Activated CD4-positive, alpha-beta T cell treated with anti-CD3 and anti-CD28 coated beads for 36 hours (primary cell): ENCODE results near the gene PTGR2. TPM values are rescaled to one million over a fixed set of nuclear protein-coding genes. Genes with fewer than 3 reads are reported as not detected.
A peak's percentile ranks its signal among the peaks of the same experiment; 100 is the strongest.
"Not testable (repeated sequence)": the region's sequence is repeated elsewhere in the genome, so short reads cannot be mapped to it uniquely, and the experiment has no call there.

Source experiments
- ATAC-seq: fragments of 200-7000 bp; cut with Tn5 transposase; one replicate; pipeline ENCODE4 v1.10.0; 2021; ENCODE audit warnings: mild to moderate bottlenecking, moderate library complexity
- CTCF ChIA-PET: fragments of 350-600 bp; sonication (Branson Sonifier 250); formaldehyde crosslinking; loops from one replicate; lab custom pipeline; 2021; ENCODE audit warnings: antibody characterized with exemption; lab: Charles Lee
- POLR2A ChIA-PET: fragments of 350-600 bp; sonication (Branson Sonifier 250); formaldehyde crosslinking; loops from one replicate; lab custom pipeline; 2021; ENCODE audit warnings: antibody characterized with exemption, inconsistent platforms; lab: Charles Lee
- DNase-seq: peaks from one replicate; pipeline ENCODE4 v3.0.0-alpha.2; 2020
- H3K27ac Mint-ChIP-seq: one replicate; pipeline ENCODE4 v1.8.0; 2021; ENCODE audit warnings: mixed read lengths
- H3K27me3 Mint-ChIP-seq: one replicate; pipeline ENCODE4 v1.8.0; 2021; ENCODE audit warnings: mixed read lengths
- H3K36me3 Mint-ChIP-seq: one replicate; pipeline ENCODE4 v1.8.0; 2021; ENCODE audit warnings: low read depth, mixed read lengths
- H3K4me1 Mint-ChIP-seq: one replicate; pipeline ENCODE4 v1.8.0; 2021; ENCODE audit warnings: mixed read lengths
- H3K4me3 Mint-ChIP-seq: one replicate; pipeline ENCODE4 v1.8.0; 2021; ENCODE audit warnings: mild to moderate bottlenecking, moderate library complexity, mixed read lengths
- H3K9me3 Mint-ChIP-seq: one replicate; pipeline ENCODE4 v1.8.0; 2021; ENCODE audit warnings: low read depth, mixed read lengths
- intact Hi-C, 2 experiments: fragments of 100-400 bp; cut with DNase I in 1 of 2; cut with micrococcal nuclease in 1 of 2; formaldehyde crosslinking; loops; one replicate each; pipeline versions ENCODE4 v1.14.2 to v1.15.1; 2022 to 2024; cut with DNase I, micrococcal nuclease
- total RNA-seq, 2 experiments: library from RNA; stranded (reverse); gene quantifications; one replicate each; pipeline ENCODE4 v1.2.3, GENCODE V29; 2021

Gene PTGR2
- total RNA-seq, 2 experiments from 2014 or later = 12.6 to 14.3 TPM

GRCh38 chr14:73886449-73887317 is 35.1 kb downstream of the PTGR2 start, which contains the start of gene ZNF410:
Gene ZNF410, plus strand, starts transcription at chr14:73886859. Its CDS starts 5,317 bp downstream, at chr14:73892176.
- intact Hi-C loops = loop anchor here (1.0 to 5.0 kb wide), 21 partner anchors 34 to 959 kb away; partner anchors contain the start of genes BBOF1 (in 2 of the 2), COQ6 (in 2 of the 2), ENTPD5 (in 2 of the 2) and FAM161B (in 2 of the 2)
- Mint-ChIP-seq H3K27me3 (no peaks in the 10 kb centered on the region), H3K4me1 (peaks cover 43% of the 10 kb centered on the region), H3K27ac (peak within 1 kb of the TSS; percentile 99), H3K9me3 (no peaks in the 10 kb centered on the region), H3K36me3 (peaks cover 24% of the 10 kb centered on the region), H3K4me3 (peak within 1 kb of the TSS; percentile 80)
- ATAC-seq (peak; percentile 100), DNase-seq (peak; percentile 97)
- CTCF ChIA-PET = interaction anchor here (0.6 to 2.5 kb wide), 6 partner anchors 35 to 170 kb away, joined by 3 to 14 read pairs (median 4); partner anchors contain the start of gene PTGR2
- POLR2A ChIA-PET = interaction anchor here (0.6 to 1.9 kb wide), 6 partner anchors 9 to 419 kb away, joined by 3 to 10 read pairs (median 4); partner anchors contain the start of gene PTGR2

GRCh38 chr14:73887318-73887616 is 35.6 kb downstream of the PTGR2 start:
- no peak for DNase-seq
- no peaks in the 10 kb centered on the region for H3K27me3 Mint-ChIP-seq
- H3K9me3 Mint-ChIP-seq = no peaks in the 10 kb centered on the region
- peak overlapping the region; percentile 99 for H3K27ac Mint-ChIP-seq
- no peak for ATAC-seq
- peak overlapping the region; percentile 80 for H3K4me3 Mint-ChIP-seq
- POLR2A ChIA-PET = interaction anchor here (1.1 to 1.9 kb wide), 4 partner anchors 9 to 420 kb away, joined by 3 to 8 read pairs (median 4); partner anchors contain the start of gene PTGR2
- CTCF ChIA-PET = interaction anchor here (0.6 to 2.5 kb wide), 5 partner anchors 61 to 171 kb away, joined by 3 to 14 read pairs (median 4); no protein-coding TSS in a partner anchor
- intact Hi-C loops = loop anchor here (2.0 to 5.0 kb wide), 8 partner anchors 56 to 960 kb away; partner anchors contain the start of genes ABCD4 (in 1 of the 2), BBOF1 (in 1 of the 2), DCAF4 (in 1 of the 2) and ENTPD5 (in 1 of the 2)
- peaks cover 28% of the 10 kb centered on the region for H3K36me3 Mint-ChIP-seq
- H3K4me1 Mint-ChIP-seq = peaks cover 47% of the 10 kb centered on the region

GRCh38 chr14:73887694-73888459 is 36.2 kb downstream of the PTGR2 start:
- no peak for DNase-seq
- ATAC-seq = no peak
- Mint-ChIP-seq H3K9me3 (no peaks in the 10 kb centered on the region), H3K27me3 (no peaks in the 10 kb centered on the region), H3K4me1 (peaks cover 47% of the 10 kb centered on the region), H3K27ac (peak overlapping the region; percentile 99), H3K36me3 (peaks cover 28% of the 10 kb centered on the region), H3K4me3 (peak overlapping the region; percentile 80)
- ChIA-PET CTCF (interaction anchor here (0.6 to 2.5 kb wide), 7 partner anchors 35 to 902 kb away, joined by 3 to 14 read pairs (median 3); no protein-coding TSS in a partner anchor), POLR2A (interaction anchor here (1.2 to 1.9 kb wide), 2 partner anchors 36 to 130 kb away, joined by 4 to 8 read pairs; partner anchors contain the start of gene PTGR2)
- intact Hi-C loops = loop anchor here (2.0 to 5.0 kb wide), 8 partner anchors 57 to 961 kb away; partner anchors contain the start of genes ABCD4 (in 1 of the 2), BBOF1 (in 1 of the 2), DCAF4 (in 1 of the 2) and ENTPD5 (in 1 of the 2)

GRCh38 chr14:73888460-73888725 is 36.8 kb downstream of the PTGR2 start:
- POLR2A ChIA-PET = interaction anchor here (1.2 kb wide), 1 partner anchor 37 kb away, joined by 4 read pairs; the partner anchor contains the start of gene PTGR2
- CTCF ChIA-PET = interaction anchor here (0.6 to 1.0 kb wide), 5 partner anchors 35 to 903 kb away, joined by 3 to 4 read pairs (median 3); no protein-coding TSS in a partner anchor
- H3K36me3 Mint-ChIP-seq = peaks cover 28% of the 10 kb centered on the region
- peak overlapping the region; percentile 99 for H3K27ac Mint-ChIP-seq
- ATAC-seq (no peak), DNase-seq (no peak)
- peaks cover 47% of the 10 kb centered on the region for H3K4me1 Mint-ChIP-seq
- H3K4me3 Mint-ChIP-seq = peak overlapping the region; percentile 80
- no peaks in the 10 kb centered on the region for H3K27me3 Mint-ChIP-seq
- intact Hi-C loops = loop anchor here (5.0 kb wide), 5 partner anchors 146 to 961 kb away; partner anchors contain the start of genes ABCD4 (in 1 of the 2), DCAF4 (in 1 of the 2), PNMA1 (in 1 of the 2) and RIOX1 (in 1 of the 2)
- H3K9me3 Mint-ChIP-seq = no peaks in the 10 kb centered on the region

- H3K27ac Mint-ChIP-seq = peak overlapping the region; percentile 99
- H3K4me3 Mint-ChIP-seq = peak overlapping the region; percentile 80
- no peaks in the 10 kb centered on the region for H3K27me3 Mint-ChIP-seq
- ATAC-seq (no peak), DNase-seq (no peak)
- peaks cover 47% of the 10 kb centered on the region for H3K4me1 Mint-ChIP-seq
- no peaks in the 10 kb centered on the region for H3K9me3 Mint-ChIP-seq
- H3K36me3 Mint-ChIP-seq = peaks cover 32% of the 10 kb centered on the region
- CTCF ChIA-PET = no interaction called here
- intact Hi-C loops = loop anchor here (5.0 kb wide), 5 partner anchors 147 to 962 kb away; partner anchors contain the start of genes ABCD4 (in 1 of the 2), DCAF4 (in 1 of the 2), PNMA1 (in 1 of the 2) and RIOX1 (in 1 of the 2)
- POLR2A ChIA-PET = interaction anchor here (0.6 kb wide), 1 partner anchor 41 kb away, joined by 3 read pairs; no protein-coding TSS in a partner anchor
Observed at GRCh38 chr14:73888971-73889370, 37.3 kb downstream of the PTGR2 start.

- ATAC-seq (no peak), DNase-seq (no peak)
- intact Hi-C loops = loop anchor here (5.0 kb wide), 5 partner anchors 147 to 962 kb away; partner anchors contain the start of genes ABCD4 (in 1 of the 2), DCAF4 (in 1 of the 2), PNMA1 (in 1 of the 2) and RIOX1 (in 1 of the 2)
- Mint-ChIP-seq H3K36me3 (peaks cover 34% of the 10 kb centered on the region), H3K9me3 (no peaks in the 10 kb centered on the region), H3K4me3 (peak overlapping the region; percentile 80), H3K27me3 (no peaks in the 10 kb centered on the region), H3K4me1 (peaks cover 47% of the 10 kb centered on the region), H3K27ac (peak overlapping the region; percentile 74)
- ChIA-PET CTCF (interaction anchor here (0.6 kb wide), 1 partner anchor 23 kb away, joined by 3 read pairs; no protein-coding TSS in a partner anchor), POLR2A (interaction anchor here (0.6 kb wide), 1 partner anchor 41 kb away, joined by 3 read pairs; no protein-coding TSS in a partner anchor)
Observed at GRCh38 chr14:73889376-73889775, 37.7 kb downstream of the PTGR2 start.

GRCh38 chr14:73894180-73894687 is 42.6 kb downstream of the PTGR2 start:
- peaks cover 28% of the 10 kb centered on the region for H3K4me1 Mint-ChIP-seq
- H3K36me3 Mint-ChIP-seq = peaks cover 43% of the 10 kb centered on the region
- H3K9me3 Mint-ChIP-seq, intact Hi-C loops, H3K27me3 Mint-ChIP-seq, POLR2A ChIA-PET, H3K4me3 Mint-ChIP-seq, DNase-seq, ATAC-seq: not testable (repeated sequence)
- peak overlapping the region; percentile 5 for H3K27ac Mint-ChIP-seq
- CTCF ChIA-PET = interaction anchor here (1.1 to 1.2 kb wide), 2 partner anchors 150 to 323 kb away, joined by 3 to 4 read pairs; no protein-coding TSS in a partner anchor

- ATAC-seq = no peak
- DNase-seq = no peak
- intact Hi-C loops = no loop called here
- CTCF ChIA-PET = interaction anchor here (0.6 to 1.4 kb wide), 4 partner anchors 10 to 871 kb away, joined by 3 to 4 read pairs (median 3); no protein-coding TSS in a partner anchor
- H3K9me3 Mint-ChIP-seq = no peaks in the 10 kb centered on the region
- peak overlapping the region; percentile 58 for H3K27ac Mint-ChIP-seq
- peaks cover 45% of the 10 kb centered on the region for H3K36me3 Mint-ChIP-seq
- H3K4me3 Mint-ChIP-seq = no peak overlapping the region
- peaks cover 15% of the 10 kb centered on the region for H3K4me1 Mint-ChIP-seq
- H3K27me3 Mint-ChIP-seq = no peaks in the 10 kb centered on the region
- POLR2A ChIA-PET = interaction anchor here (0.6 to 1.4 kb wide), 2 partner anchors 9 to 113 kb away, joined by 3 read pairs; partner anchors contain the start of gene ZNF410
Observed at GRCh38 chr14:73895939-73896338, 44.3 kb downstream of the PTGR2 start.

GRCh38 chr14:73896521-73896920 is 44.9 kb downstream of the PTGR2 start:
- no peaks in the 10 kb centered on the region for H3K27me3 Mint-ChIP-seq
- ChIA-PET POLR2A (interaction anchor here (0.6 to 1.4 kb wide), 2 partner anchors 10 to 112 kb away, joined by 3 read pairs; partner anchors contain the start of gene ZNF410), CTCF (interaction anchor here (0.6 to 1.4 kb wide), 4 partner anchors 9 to 870 kb away, joined by 3 to 4 read pairs (median 3); no protein-coding TSS in a partner anchor)
- peaks cover 15% of the 10 kb centered on the region for H3K4me1 Mint-ChIP-seq
- ATAC-seq = no peak
- H3K9me3 Mint-ChIP-seq = no peaks in the 10 kb centered on the region
- H3K4me3 Mint-ChIP-seq = no peak overlapping the region
- H3K36me3 Mint-ChIP-seq = peaks cover 45% of the 10 kb centered on the region
- peak overlapping the region; percentile 88 for H3K27ac Mint-ChIP-seq
- intact Hi-C loops = no loop called here
- DNase-seq = no peak

- Mint-ChIP-seq H3K4me1 (no peaks in the 10 kb centered on the region), H3K4me3 (no peak overlapping the region), H3K27ac (no peak overlapping the region), H3K36me3 (peaks cover 46% of the 10 kb centered on the region), H3K9me3 (no peaks in the 10 kb centered on the region), H3K27me3 (no peaks in the 10 kb centered on the region)
- DNase-seq = no peak
- POLR2A ChIA-PET = no interaction called here
- CTCF ChIA-PET = no interaction called here
- intact Hi-C loops = no loop called here
- no peak for ATAC-seq
Observed at GRCh38 chr14:73903028-73903427, 51.4 kb downstream of the PTGR2 start.
